GM21515 (cell line): ENCODE measurements around the gene PANK4.

Experiments
- ATAC-seq: cut with Tn5 transposase; IDR thresholded peaks from one replicate; pipeline ENCODE4 v1.9.1; 2021; ENCODE audit not compliant: unreplicated experiment

The PANK4 gene

DNA sequence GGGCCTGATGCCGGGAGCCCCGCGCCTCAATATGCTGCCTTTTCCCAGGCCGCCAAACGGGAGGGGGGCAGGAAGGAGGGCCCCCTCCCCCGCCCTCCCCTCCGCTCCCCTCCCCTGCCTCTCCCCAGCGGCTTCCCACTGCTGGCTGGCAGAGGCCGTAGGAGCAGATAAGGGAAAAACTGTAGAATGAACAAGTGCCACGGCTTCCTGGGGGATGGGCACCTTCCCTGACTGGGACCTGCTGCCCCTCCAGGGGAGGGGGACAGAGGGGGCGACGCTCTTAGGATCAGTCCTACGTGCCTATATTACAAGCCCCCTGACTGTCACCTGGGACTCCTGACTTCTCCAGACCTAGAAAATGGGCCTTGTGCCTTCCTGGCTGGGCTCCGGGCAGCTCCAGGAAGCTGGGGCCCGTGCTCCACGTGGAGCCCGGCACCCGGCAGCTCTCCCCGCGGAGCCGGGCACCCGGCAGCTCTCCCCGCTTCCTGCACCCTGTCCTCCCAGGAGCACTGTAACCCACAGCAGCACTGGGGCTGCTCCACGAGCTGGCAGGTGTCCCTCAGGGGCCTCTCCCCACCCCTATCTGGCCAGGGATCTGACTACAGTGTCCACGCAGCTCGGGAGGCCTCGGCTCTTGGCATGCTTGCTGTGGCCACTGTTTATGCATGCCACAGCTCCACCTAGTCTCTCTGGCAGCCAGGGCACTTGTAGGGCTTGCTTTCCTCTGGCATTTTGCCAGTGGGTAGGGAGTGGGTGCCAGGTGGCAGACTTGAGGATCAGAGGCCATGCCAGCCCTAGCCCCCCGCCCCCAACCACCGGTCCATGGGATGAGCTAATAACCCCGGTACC, 4.3 kb upstream of the PANK4 start:
- no peak for ATAC-seq

DNA sequence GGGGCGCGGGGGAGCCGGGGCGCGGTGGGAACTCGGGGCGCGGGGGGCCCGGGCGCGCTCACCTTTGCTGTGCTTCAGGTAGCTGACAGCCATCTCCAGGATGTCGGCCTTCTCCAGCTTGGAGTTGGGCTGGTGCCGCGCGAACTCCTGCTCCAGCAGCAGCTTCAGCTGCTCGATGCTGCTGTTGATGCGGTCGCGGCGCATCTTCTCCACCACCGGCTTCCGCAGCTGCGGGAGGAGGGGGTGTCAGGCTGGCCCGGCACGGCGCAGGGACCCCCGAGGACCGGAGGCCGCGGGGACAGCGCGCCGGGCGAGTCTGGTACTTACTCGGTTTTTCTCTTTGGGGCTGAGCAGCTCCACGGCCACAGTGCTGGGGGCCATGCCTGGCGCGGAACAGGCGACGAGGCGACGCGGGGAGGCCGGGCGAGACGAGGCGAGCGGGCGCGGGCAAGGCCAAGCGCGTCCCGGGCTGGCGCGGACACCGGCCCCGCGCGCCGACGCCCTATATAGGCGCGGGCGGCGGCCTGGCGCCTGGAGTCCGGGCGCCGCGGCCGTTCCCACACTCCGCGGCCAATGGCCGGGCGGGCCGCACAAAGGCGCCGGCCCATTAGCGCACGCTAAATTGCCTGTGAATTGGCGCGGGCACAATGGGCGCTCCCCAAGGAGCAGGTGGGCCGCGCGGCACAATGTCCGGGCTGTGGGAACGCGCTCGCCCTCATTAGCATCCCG, 3.6 kb upstream of the PANK4 start, which contains the start of gene HES5:
TSS of gene HES5 (minus strand) at position 480 of the 729 bp plus-strand sequence. CDS start at position 381, 99 bp downstream.
- ATAC-seq: no peak

DNA sequence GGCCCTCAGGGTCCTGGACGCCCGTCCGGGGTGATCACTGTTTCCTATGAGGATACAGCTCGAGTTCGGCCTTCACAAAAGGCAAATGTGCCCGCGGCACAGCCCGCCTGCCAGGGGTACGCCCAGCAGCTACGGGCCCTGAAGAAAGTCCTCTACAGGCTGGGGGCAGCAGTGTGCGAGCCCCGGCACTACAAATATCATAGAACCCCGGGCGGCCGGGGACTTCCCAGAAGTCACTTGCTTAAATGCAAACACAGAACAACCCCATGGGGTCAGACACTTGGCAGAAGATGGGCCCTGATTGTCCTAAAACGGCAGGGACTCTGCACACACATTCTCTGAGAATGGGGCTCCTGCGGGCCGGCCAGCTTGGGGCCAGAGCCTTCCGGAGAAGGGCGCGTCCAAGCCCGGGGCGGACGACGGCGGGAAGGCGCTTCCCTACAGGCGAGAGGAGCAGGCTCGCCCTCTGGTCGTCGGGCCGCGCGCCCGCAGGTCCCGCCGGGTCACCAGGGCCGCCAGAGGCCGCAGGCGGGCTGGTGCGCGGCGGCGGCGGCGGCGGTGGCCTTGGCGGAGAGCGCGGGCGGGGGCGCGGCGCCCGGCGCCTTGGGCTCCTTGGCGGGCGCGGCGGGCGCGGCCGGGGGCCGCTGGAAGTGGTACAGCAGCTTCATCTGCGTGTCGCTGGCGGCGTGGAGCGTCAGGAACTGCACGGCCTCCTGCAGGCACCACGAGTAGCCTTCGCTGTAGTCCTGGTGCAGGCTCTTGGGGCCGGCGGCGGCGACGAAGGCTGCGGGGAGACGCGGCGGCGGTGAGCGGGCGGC, 2.8 kb upstream of the PANK4 start:
- ATAC-seq: no peak

DNA sequence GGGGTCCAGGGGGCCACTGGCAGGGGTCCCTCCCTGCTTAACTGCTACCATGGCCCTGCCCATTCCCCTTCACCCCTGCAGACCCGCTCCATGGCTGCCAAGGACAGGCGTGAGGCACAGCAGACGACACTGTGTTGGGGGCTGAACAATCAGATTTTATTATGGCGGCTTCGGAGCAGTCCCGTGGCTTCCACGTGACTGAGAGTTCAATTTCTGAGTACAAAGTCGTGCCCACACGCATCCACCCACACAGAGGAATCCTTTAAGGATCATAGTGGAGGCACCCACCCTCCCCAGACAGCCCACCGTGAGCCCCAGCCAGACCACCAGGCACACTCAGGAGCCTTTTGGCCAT, 2.2 kb upstream of the PANK4 start:
- no peak for ATAC-seq

DNA sequence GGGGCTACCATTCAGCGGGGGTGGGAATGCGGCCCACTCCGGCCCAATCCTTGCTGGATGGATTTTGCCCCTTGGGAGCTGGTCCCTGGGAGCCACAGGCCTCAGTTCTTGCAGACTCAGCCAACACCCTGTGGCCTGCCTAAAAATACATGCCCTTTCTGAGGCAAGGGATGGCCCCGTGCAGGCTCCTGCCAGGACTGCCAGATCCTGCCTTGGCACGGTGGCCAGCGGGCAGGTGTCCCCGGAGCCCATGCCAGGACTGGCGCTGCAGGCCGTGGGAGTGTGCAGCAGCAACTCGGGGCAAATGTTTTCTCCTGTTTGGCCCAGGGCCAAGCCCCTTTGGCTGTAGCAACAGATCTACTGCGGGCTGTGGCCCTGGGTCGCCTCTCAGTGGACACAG, 1.6 kb upstream of the PANK4 start:
- ATAC-seq: no peak

DNA sequence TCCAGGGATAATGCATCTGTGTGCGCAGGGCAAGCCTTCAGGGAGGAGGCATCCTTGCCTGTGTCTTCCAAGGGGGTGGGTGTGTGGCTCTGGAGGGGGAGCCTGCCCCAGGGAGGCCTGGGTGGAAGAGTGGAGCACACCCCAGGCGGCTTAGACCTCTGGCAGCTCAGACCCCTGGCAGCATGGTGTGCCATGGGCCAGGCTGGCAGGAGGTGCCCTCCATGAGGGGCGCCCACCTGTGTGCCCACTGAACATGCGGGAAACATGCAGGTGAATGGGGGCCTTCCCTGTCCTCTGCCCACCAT, 1.1 kb upstream of the PANK4 start:
- ATAC-seq: no peak

DNA sequence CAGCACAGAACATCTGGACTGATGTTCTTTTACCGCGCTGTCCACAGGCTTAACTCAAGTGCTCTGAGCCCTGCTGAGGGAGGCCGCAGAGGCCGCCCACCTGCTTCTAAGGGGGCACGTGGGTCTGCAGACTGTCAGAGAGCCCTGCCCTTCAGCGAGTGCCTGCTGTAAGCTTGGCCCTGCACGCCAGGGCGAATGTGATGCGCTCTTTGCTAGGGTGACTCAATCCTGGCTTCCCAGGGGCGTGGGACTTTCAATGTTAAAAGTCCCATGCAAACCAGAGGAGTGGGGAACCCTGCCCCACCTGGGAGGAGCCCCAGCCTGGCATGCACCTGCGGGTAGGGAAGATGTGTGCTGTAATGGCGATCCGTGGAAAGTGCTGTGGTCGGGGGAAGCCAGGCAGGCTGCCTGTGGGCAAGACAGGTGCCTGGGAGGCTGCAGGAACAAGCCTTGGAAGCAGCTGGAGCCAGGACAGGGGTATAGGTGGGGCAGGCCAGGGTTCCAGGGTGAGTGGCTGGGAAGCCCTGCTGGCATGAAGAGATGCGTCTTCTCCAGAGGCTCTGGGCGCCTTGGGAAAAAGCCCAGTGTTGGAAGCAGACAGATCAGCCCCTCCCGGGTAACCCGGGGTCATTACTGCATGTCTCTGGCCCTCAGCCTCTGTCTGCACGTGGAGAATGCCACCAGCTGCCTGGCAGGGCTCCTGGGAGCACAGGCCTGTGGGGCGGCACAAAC, 594 bp upstream of the PANK4 start:
- ATAC-seq: peak; percentile 28

DNA sequence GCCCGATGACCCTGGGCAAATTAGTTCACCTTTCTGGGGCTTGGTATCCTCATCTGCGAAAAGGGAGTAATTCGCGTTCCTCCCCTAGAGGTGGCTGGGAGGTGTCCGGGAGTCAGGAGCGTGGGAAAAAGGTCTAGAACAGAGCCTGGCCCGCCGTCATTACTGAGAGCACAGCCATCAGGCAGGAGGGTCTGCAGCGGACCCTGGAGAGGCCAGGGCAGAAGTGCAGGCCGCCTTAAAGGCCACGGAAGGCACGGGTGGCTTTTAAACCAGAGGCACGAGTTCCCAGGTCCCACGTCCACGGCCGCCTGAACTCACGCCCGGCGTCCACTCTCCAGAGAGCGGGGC, 850 bp downstream of the PANK4 start:
- no peak for ATAC-seq

DNA sequence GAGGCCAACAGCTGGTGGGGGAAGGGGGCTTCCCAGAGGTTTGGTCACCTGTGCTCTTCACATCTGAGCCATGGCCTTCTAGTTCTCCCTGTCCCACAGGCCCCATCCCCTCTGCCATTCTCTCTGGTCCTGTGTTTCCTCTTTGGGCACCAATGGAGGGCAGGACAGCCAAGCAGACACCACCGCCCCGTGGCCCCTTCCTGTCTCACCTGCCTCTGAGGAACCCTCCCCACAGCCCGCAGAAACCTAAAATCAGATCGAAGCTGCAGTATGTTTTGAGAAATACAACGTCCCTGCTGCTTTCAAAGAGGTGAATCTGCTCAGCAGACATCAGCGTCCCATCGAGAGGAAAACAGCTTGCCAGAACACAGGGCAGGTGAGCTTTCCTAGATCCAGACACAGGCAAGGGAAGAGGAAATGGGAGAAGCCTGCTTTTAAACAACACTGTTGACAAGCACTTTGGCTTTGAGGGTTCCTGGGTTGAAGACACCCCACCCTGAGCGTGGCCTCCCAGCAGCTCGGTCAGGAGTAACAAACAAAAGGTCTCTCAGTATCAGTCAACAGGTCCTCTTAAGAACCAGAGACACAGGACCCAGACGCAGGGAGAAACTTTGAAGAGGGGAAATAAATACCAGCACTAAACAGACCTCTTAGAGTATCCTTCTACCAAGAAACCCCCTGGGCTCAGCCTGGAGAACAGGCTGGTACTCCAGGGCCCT, 2.3 kb downstream of the PANK4 start:
- ATAC-seq: no peak

DNA sequence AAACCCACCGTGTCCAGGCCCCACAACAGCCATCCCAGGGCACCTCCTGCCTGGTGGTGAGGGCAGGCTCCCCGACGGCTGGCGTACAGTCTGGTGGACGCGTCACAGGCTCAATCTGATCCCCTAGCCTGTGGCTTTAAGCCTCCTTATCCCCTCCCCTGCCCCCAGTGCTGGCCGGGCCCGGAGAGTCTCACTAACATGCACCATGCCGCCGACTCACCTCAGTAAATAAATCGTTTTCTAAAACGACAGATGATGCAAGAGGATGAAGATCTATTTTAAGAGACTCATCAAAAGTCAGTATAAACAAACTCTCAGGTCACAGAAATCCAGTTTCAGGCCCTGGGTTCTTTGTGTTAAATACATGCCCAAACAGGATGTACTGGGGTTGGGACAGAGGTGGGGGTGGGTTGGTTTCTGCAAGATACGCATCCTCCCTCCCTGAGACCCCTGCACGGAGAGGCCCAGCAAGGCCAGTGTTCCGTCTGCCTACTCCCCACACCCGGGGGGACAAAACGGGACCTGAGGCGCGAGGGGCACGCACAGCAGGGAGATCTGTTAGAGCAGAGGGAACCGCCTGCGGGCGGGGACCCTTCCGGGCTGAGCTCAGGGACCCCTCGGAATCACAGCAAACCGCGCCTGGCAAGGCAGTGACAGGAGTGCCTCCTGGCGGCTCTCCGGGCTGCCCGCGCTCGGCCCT, 3.1 kb downstream of the PANK4 start:
- no peak for ATAC-seq

DNA sequence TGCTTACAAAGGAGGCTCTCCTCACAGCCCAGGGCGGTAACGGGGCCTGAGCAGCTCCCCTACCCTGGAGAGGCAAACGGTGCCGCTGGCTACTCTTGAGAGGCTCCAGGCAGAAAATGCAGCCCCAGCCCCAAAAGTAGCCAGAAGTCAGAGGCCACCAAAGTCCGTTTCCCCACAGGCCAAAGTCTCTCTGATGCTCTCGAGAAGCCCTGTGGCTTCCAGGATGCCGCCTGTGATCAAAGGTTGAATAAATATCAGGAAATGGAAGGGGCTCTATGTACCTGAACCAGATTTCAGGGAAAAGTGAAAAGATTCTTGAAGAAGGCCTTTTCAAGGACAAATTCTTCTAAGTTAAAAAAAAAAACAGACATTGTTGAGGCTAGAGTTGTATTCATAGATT, 4.2 kb downstream of the PANK4 start:
- no peak for ATAC-seq

DNA sequence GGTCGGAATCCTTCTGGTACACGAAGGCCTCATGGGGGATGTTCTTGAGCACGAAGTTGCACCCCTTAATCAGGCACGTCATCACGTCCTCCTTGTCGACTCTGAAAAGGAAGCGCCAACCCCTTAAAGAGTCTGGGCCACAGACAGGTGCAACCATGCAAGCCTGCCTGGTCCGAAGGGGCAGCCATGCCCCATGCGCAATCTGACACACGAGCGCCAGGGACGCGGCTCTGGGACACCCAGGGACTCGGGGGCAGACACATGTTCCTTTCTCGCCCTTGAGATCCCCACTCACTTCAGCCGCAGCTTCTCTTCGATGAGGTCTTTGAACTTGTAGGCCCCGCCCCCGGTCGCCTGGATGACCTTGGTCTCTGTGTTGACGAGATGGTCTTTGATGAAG, 5.6 kb downstream of the PANK4 start:
- no peak for ATAC-seq

DNA sequence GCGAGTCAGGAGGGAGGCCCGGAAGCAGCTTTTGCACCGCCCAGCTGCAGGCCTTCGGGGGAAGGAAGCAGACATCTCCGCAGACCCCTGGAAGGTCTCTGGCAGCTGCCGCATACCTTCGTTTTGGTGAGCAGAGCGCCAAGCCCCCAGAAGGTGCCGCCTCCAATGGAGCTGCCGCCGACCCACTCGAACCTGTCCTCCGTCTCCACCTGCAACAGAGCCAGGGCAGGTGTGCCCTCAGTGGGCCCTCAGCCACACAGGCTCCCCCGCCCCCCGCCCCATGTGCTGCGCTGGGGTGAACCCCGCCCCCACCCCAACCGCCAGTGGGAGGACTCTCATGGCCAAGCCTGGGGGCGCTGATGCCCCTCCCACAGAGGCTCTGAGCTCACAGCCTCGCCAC, 6.2 kb downstream of the PANK4 start:
- no peak for ATAC-seq

DNA sequence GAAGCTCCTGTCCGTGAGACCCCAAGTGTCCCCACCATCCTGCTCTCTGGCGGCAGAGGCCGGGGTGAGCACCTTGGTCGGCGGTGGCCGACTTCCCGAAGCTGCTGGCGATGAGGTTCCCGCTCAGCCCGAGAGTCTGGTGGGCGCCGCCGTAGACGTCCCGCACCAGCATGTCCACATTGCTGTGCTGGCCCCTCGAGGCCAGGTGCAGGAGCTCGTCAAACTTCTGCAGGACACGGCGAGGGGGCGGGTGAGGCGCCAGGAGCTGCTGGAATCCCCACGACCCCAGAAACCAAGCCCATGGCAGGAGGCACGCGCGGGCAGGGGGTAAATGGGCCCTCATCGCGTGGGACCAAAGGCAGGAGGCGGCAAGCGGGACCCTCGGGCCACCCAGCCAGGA, 6.7 kb downstream of the PANK4 start:
- ATAC-seq: no peak

DNA sequence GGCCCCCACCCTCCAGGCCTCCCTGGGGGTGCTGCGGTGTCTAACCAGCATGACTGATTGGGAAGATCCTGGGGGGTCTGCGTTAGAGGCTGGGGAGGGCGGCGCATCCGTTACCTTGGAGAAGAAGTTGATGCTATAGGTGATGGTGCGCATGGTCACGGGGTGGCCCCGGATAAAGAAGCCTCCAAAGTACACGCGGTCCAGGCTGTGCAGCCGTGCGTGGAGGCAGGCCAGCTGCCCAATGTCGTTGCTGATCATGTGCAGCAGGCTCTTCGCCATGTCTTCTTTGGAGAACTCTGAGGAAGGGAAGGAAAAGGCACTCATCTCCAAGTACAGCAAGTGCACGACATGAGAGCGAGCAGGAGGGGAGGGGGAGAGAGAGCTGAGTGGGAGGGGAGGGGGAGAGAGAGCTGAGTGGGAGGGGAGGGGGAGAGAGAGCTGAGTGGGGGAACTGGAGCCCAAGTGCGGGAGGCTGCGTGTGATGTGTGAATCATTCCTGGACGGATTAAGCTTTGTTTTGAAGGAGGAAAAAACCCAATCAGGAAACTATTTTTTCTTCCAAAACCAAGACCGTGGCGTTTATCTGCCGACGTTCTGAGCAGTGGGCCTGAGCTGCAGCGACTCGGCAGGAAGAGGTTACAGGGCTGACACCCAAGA, 7.2 kb downstream of the PANK4 start:
- ATAC-seq: no peak

DNA sequence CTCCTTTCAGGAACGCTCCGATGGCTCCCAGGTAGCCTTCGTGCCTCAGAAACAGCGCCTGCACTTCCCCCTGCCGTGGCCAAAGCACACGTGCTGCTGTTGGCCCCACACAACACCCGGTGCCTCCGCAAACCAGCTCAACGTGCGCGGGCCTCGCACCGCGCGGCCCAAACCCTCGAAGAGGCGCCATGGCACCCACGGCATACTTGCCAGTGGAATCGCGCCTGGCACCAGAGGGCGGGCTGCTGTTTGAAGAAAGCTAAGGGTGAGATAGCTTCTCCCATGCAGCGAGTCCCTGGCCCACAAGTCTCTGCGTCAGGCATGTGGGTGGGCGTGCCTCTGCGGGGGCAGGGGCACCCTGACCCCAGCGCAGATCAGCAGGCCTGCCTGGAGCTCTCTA, 7.9 kb downstream of the PANK4 start:
- no peak for ATAC-seq

DNA sequence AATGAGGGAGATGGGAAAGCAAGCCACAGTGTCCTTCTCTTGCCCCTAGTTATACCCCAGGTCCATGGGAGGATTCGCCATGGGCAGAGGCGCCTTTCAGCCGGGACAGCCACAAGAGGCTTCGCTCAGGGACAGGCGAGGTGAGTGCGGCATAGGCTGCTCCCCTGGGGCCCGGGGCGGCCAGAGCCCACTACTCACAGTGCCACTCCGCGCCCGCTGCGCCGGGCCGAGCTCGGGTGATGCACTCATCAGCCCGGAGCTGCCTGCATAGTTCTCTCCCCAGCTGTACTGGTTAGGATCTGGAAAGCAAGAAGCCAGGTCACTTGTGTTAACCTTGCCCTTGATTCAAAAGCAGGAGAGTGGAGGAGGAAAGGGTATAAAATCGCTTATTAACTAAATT, 8.4 kb downstream of the PANK4 start:
- ATAC-seq: no peak

DNA sequence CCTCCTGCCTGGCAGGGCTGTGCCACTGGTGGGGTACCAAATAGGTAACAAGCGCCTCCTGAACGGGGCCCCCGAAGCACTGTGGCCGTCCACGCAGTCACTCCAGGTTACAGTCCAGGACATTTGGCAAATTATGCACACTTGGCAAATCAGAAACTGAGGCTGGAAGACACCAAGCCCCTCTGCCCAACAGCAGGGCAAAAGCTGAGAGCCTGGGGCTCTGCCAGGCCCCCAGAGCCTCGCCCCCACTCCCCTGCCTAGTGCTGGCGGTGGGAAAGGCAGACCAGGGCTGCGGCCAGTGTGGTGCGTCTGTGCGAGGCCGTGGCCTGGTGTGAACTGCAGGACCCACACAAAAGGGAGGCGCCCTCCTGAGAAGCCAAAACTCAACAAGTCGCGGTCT, 9.4 kb downstream of the PANK4 start:
- ATAC-seq: no peak

DNA sequence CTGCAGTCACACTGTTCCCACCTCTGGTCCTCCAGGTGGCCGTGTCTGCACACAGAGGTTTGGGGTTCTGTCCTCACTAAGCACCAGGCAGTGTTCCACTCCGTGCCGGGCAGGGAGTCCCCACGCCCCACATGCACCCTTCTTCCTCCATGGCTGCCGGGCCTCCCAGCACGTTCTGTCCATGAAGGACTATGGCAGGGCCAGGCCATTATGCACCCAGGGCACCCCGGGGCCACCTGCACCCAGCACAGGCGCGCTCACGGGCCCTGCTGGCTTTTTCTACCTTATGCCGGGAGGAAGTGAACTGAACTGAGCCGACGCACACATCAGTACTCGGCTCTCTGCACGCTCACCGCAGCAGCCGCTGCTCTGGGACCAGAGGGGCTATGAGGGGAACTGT, 10.3 kb downstream of the PANK4 start:
- ATAC-seq: no peak

DNA sequence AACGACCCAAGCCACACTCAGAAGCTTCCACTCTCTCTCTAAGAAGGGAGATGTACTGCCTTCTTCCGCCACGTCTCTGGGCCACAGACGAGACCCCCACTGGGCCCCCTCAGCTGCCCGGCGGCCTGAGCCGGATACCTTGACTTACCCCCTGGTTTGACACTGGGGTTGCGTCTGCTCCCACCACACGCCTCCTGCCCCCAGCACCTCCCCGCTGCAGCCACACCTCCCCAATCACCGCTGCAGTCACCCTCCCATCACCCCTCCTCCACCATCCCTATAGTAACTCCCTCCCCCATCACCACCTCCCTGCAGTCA, 10.7 kb downstream of the PANK4 start:
- ATAC-seq: no peak
